Measurements from ENCODE around the gene ZNF469. TPM values are rescaled to one million over a fixed set of nuclear protein-coding genes. Genes with fewer than 3 reads are reported as not detected.

The ZNF469 gene
- total and polyA plus RNA-seq, 4 donors = 0.04 to 0.50 (median 0.36) TPM

DNA sequence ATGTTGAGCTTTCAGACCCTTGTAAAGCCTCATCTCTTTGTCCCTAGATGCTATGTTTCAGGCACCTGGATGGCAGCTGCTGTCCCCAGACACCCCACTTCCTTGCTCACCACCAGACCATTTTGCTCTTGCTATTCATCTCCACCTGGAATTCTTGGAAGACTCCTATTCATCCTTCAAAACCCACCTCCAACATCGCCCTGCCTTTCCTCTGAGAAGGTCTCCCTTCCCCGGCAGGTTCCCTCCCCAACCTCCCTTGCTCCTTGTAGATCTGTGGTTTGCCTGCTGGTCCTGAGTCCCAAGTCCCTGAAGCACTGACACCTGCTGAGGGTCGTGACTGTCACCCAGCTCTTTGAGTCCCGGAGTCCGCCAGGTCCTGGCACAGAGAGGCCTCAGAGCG, 9.9 kb downstream of the ZNF469 start:
- DNase-seq (ENCODE audit: low spot score) = no peak
- WGBS = 76% methylated on average over 6 of the region's 6 CpGs
- no peaks in the 10 kb centered on the region for H3K4me1 ChIP-seq (ENCODE audit: control insufficient read depth in 4 of 4, insufficient read depth in 4 of 4, low read length in 3 of 4)
- no peak for TF ChIP-seq NR2F2 (IDR thresholded peaks at IDR 0.05)
- TF ChIP-seq, protein P1, sequence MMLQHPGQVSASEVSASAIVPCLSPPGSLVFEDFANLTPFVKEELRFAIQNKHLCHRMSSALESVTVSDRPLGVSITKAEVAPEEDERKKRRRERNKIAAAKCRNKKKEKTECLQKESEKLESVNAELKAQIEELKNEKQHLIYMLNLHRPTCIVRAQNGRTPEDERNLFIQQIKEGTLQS (IDR thresholded peaks at IDR 0.05) = no peak
- TF ChIP-seq RAD21 (IDR thresholded peaks at IDR 0.05) = no peak
- no peak for TF ChIP-seq EGR1 (IDR thresholded peaks at IDR 0.05; ENCODE audit: low read depth in 2 of 2)
- TF ChIP-seq GABPA (IDR thresholded peaks at IDR 0.05 in 1 of 2, conservative IDR thresholded peaks at IDR 0.05 in 1 of 2) = no peak
- no peak for TF ChIP-seq HNF4A (conservative IDR thresholded peaks at IDR 0.05)
- no peak overlapping the region for H3K27ac ChIP-seq (ENCODE audit: low read depth in 1 of 2, low read length in 2 of 2)
- H3K27me3 ChIP-seq (ENCODE audit: control insufficient read depth in 4 of 4, insufficient read depth in 4 of 4, low read length in 3 of 4) = no peaks in the 10 kb centered on the region
- H3K4me3 ChIP-seq (ENCODE audit: low read depth in 1 of 3, low read length in 3 of 3) = no peak overlapping the region
- H3K9ac ChIP-seq (ENCODE audit: low read depth in 1 of 2, low read length in 2 of 2) = no peak overlapping the region
- H3K9me3 ChIP-seq (ENCODE audit: control insufficient read depth in 4 of 4, low read length in 3 of 4) = no peaks in the 10 kb centered on the region
- H3K36me3 ChIP-seq (ENCODE audit: control insufficient read depth in 4 of 4, insufficient read depth in 3 of 4, low read depth in 1 of 4, low read length in 3 of 4) = no peaks in the 10 kb centered on the region

DNA sequence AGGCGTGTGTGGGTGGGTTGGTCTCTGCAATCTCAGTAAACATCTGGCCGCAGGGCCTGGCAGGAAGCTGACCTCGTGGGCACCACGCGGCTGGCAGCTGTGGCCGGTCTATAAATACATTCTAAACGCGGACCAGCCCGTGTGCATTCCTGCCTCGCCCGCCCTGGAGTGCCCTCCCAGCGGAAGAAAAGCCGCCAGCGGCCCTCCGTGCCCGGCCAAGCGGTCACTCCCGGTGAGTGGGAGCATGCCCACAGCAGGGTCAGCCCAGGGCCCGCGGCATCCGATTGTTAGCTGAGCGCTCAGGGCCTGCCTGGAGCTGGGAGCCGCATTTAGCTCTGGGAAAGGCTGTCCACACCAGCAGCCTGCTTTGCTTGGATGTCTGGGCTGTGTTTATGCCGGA, 10.3 kb downstream of the ZNF469 start:
- no peak overlapping the region for H3K4me3 ChIP-seq (ENCODE audit: low read depth in 1 of 3, low read length in 3 of 3)
- TF ChIP-seq RXRA (IDR thresholded peaks at IDR 0.05) (no peak), GABPA (IDR thresholded peaks at IDR 0.05 in 1 of 2, conservative IDR thresholded peaks at IDR 0.05 in 1 of 2) (no peak), FOXA1 (IDR thresholded peaks at IDR 0.05) (no peak), YY1 (IDR thresholded peaks at IDR 0.05) (no peak)
- TF ChIP-seq, protein P2, sequence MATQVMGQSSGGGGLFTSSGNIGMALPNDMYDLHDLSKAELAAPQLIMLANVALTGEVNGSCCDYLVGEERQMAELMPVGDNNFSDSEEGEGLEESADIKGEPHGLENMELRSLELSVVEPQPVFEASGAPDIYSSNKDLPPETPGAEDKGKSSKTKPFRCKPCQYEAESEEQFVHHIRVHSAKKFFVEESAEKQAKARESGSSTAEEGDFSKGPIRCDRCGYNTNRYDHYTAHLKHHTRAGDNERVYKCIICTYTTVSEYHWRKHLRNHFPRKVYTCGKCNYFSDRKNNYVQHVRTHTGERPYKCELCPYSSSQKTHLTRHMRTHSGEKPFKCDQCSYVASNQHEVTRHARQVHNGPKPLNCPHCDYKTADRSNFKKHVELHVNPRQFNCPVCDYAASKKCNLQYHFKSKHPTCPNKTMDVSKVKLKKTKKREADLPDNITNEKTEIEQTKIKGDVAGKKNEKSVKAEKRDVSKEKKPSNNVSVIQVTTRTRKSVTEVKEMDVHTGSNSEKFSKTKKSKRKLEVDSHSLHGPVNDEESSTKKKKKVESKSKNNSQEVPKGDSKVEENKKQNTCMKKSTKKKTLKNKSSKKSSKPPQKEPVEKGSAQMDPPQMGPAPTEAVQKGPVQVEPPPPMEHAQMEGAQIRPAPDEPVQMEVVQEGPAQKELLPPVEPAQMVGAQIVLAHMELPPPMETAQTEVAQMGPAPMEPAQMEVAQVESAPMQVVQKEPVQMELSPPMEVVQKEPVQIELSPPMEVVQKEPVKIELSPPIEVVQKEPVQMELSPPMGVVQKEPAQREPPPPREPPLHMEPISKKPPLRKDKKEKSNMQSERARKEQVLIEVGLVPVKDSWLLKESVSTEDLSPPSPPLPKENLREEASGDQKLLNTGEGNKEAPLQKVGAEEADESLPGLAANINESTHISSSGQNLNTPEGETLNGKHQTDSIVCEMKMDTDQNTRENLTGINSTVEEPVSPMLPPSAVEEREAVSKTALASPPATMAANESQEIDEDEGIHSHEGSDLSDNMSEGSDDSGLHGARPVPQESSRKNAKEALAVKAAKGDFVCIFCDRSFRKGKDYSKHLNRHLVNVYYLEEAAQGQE (IDR thresholded peaks at IDR 0.05) = no peak
- H3K36me3 ChIP-seq (ENCODE audit: control insufficient read depth in 4 of 4, insufficient read depth in 3 of 4, low read depth in 1 of 4, low read length in 3 of 4) = no peaks in the 10 kb centered on the region
- DNase-seq (ENCODE audit: low spot score) = no peak
- no peaks in the 10 kb centered on the region for H3K27me3 ChIP-seq (ENCODE audit: control insufficient read depth in 4 of 4, insufficient read depth in 4 of 4, low read length in 3 of 4)
- H3K9me3 ChIP-seq (ENCODE audit: control insufficient read depth in 4 of 4, low read length in 3 of 4) = no peaks in the 10 kb centered on the region
- no peak overlapping the region for H3K9ac ChIP-seq (ENCODE audit: low read depth in 1 of 2, low read length in 2 of 2)
- no peak overlapping the region for H3K27ac ChIP-seq (ENCODE audit: low read depth in 1 of 2, low read length in 2 of 2)
- WGBS = 76% methylated on average over 24 of the region's 24 CpGs
- no peaks in the 10 kb centered on the region for H3K4me1 ChIP-seq (ENCODE audit: control insufficient read depth in 4 of 4, insufficient read depth in 4 of 4, low read length in 3 of 4)

DNA sequence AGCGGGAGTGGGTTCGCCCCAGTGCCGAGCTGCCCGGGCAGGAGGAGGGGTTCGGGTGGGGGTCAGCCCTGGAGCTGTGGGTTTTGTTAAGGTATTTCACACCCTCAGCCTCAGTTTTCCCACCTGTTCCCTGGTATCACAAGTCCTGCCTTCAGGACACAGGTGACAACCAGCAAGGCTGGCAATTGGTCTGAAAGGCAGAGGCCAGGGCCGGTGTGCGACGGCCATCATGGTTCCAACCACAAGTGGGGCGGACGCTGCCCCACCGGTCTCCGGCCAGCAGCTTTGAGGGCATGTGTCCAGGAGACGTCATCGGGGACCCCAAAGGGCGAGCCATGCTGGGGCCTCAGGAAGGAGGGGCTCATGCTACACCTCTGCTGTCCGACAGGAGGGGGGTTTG, 10.8 kb downstream of the ZNF469 start:
- Histone ChIP-seq H3K36me3 (ENCODE audit: control insufficient read depth in 4 of 4, insufficient read depth in 3 of 4, low read depth in 1 of 4, low read length in 3 of 4) (no peaks in the 10 kb centered on the region), H3K27me3 (ENCODE audit: control insufficient read depth in 4 of 4, insufficient read depth in 4 of 4, low read length in 3 of 4) (no peaks in the 10 kb centered on the region), H3K9ac (ENCODE audit: low read depth in 1 of 2, low read length in 2 of 2) (no peak overlapping the region), H3K27ac (ENCODE audit: low read depth in 1 of 2, low read length in 2 of 2) (no peak overlapping the region), H3K4me1 (ENCODE audit: control insufficient read depth in 4 of 4, insufficient read depth in 4 of 4, low read length in 3 of 4) (no peaks in the 10 kb centered on the region), H3K4me3 (ENCODE audit: low read depth in 1 of 3, low read length in 3 of 3) (no peak overlapping the region), H3K9me3 (ENCODE audit: control insufficient read depth in 4 of 4, low read length in 3 of 4) (no peaks in the 10 kb centered on the region)
- 80% methylated on average over 16 of the region's 16 CpGs for WGBS
- DNase-seq (ENCODE audit: low spot score) = no peak
- TF ChIP-seq HNF4G (IDR thresholded peaks at IDR 0.05) = no peak
- no peak for TF ChIP-seq SP1 (IDR thresholded peaks at IDR 0.05)
- no peak for TF ChIP-seq HNF4A (conservative IDR thresholded peaks at IDR 0.05)
- TF ChIP-seq NR2F2 (IDR thresholded peaks at IDR 0.05) = no peak
- TF ChIP-seq, protein P1 (IDR thresholded peaks at IDR 0.05) = no peak
- no peak for TF ChIP-seq YY1 (IDR thresholded peaks at IDR 0.05)
- TF ChIP-seq, protein P3, sequence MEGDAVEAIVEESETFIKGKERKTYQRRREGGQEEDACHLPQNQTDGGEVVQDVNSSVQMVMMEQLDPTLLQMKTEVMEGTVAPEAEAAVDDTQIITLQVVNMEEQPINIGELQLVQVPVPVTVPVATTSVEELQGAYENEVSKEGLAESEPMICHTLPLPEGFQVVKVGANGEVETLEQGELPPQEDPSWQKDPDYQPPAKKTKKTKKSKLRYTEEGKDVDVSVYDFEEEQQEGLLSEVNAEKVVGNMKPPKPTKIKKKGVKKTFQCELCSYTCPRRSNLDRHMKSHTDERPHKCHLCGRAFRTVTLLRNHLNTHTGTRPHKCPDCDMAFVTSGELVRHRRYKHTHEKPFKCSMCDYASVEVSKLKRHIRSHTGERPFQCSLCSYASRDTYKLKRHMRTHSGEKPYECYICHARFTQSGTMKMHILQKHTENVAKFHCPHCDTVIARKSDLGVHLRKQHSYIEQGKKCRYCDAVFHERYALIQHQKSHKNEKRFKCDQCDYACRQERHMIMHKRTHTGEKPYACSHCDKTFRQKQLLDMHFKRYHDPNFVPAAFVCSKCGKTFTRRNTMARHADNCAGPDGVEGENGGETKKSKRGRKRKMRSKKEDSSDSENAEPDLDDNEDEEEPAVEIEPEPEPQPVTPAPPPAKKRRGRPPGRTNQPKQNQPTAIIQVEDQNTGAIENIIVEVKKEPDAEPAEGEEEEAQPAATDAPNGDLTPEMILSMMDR (IDR thresholded peaks at IDR 0.05; ENCODE audit: low read depth, low read length, missing input control) = no peak
- TF ChIP-seq JUND (IDR thresholded peaks at IDR 0.05) = no peak
- TF ChIP-seq FOXA1 (IDR thresholded peaks at IDR 0.05) = no peak
- TF ChIP-seq, protein P4, sequence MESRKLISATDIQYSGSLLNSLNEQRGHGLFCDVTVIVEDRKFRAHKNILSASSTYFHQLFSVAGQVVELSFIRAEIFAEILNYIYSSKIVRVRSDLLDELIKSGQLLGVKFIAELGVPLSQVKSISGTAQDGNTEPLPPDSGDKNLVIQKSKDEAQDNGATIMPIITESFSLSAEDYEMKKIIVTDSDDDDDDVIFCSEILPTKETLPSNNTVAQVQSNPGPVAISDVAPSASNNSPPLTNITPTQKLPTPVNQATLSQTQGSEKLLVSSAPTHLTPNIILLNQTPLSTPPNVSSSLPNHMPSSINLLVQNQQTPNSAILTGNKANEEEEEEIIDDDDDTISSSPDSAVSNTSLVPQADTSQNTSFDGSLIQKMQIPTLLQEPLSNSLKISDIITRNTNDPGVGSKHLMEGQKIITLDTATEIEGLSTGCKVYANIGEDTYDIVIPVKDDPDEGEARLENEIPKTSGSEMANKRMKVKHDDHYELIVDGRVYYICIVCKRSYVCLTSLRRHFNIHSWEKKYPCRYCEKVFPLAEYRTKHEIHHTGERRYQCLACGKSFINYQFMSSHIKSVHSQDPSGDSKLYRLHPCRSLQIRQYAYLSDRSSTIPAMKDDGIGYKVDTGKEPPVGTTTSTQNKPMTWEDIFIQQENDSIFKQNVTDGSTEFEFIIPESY (IDR thresholded peaks at IDR 0.05) = no peak
- TF ChIP-seq TAF1 (conservative IDR thresholded peaks at IDR 0.05) = no peak
- TF ChIP-seq GABPA (IDR thresholded peaks at IDR 0.05 in 1 of 2, conservative IDR thresholded peaks at IDR 0.05 in 1 of 2) = no peak
- TF ChIP-seq RAD21 (IDR thresholded peaks at IDR 0.05) = no peak
- TF ChIP-seq RXRA (IDR thresholded peaks at IDR 0.05) = no peak
- TF ChIP-seq, protein P5, sequence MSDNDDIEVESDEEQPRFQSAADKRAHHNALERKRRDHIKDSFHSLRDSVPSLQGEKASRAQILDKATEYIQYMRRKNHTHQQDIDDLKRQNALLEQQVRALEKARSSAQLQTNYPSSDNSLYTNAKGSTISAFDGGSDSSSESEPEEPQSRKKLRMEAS (IDR thresholded peaks at IDR 0.05) = no peak
